SK-N-SH (cell line): Measurements from ENCODE around the gene INTS12.

ENCODE experiments used
- EZH2phosphoT487 ChIP-seq: fragments of 200-600 bp; sonication (generic); IDR thresholded peaks from 2 replicates; pipeline ENCODE4 v1.6.1; 2017; ENCODE audit warnings: low read depth, mixed run types, mild to moderate bottlenecking, antibody characterized with exemption, moderate library complexity, borderline replicate concordance
- RXRA ChIP-seq: IDR thresholded peaks from 2 replicates; pipeline ENCODE4 v1.4.0; 2012; ENCODE audit warnings: low read depth, mild to moderate bottlenecking, borderline replicate concordance
- SIN3A ChIP-seq: IDR thresholded peaks from 2 replicates; pipeline ENCODE4 v1.6.1; 2012; ENCODE audit warnings: low read depth, mild to moderate bottlenecking, low read length, moderate library complexity, borderline replicate concordance
- TF ChIP-seq, protein P1 (sequence below): fragments of 200-600 bp; sonication (generic); IDR thresholded peaks from 2 replicates; pipeline ENCODE4 v1.6.1; 2017; ENCODE audit warnings: antibody characterized with exemption, mild to moderate bottlenecking, moderate library complexity
- TF ChIP-seq, protein P2 (sequence below): IDR thresholded peaks from 2 replicates; pipeline ENCODE4 v1.4.0; 2012; ENCODE audit warnings: low read depth, borderline replicate concordance

DNA sequence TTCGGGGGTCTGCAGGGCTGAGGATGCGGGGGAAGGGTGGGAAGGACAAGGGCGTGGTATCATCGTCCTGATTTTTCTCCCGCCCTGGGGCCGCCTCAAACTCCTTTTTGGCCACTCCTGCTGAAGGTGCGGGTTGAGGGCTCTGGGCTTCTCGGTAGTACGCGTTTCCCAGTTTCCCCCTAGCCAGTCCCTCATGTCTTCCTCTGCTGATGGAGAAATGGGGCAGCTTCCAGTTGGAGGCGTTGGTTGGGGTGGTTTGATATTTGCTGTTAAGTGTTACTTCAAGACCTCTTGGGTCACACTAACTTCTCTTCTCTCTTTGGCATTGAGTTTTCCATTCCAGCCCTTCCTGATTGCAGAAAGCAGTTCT is 577 bp upstream of the INTS12 start:
- TF ChIP-seq, protein P1, sequence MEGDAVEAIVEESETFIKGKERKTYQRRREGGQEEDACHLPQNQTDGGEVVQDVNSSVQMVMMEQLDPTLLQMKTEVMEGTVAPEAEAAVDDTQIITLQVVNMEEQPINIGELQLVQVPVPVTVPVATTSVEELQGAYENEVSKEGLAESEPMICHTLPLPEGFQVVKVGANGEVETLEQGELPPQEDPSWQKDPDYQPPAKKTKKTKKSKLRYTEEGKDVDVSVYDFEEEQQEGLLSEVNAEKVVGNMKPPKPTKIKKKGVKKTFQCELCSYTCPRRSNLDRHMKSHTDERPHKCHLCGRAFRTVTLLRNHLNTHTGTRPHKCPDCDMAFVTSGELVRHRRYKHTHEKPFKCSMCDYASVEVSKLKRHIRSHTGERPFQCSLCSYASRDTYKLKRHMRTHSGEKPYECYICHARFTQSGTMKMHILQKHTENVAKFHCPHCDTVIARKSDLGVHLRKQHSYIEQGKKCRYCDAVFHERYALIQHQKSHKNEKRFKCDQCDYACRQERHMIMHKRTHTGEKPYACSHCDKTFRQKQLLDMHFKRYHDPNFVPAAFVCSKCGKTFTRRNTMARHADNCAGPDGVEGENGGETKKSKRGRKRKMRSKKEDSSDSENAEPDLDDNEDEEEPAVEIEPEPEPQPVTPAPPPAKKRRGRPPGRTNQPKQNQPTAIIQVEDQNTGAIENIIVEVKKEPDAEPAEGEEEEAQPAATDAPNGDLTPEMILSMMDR: no peak
- TF ChIP-seq SIN3A (no peak), RXRA (no peak), EZH2phosphoT487 (no peak)
- TF ChIP-seq, protein P2, sequence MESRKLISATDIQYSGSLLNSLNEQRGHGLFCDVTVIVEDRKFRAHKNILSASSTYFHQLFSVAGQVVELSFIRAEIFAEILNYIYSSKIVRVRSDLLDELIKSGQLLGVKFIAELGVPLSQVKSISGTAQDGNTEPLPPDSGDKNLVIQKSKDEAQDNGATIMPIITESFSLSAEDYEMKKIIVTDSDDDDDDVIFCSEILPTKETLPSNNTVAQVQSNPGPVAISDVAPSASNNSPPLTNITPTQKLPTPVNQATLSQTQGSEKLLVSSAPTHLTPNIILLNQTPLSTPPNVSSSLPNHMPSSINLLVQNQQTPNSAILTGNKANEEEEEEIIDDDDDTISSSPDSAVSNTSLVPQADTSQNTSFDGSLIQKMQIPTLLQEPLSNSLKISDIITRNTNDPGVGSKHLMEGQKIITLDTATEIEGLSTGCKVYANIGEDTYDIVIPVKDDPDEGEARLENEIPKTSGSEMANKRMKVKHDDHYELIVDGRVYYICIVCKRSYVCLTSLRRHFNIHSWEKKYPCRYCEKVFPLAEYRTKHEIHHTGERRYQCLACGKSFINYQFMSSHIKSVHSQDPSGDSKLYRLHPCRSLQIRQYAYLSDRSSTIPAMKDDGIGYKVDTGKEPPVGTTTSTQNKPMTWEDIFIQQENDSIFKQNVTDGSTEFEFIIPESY: no peak
